ENCODE data around the gene IFNAR2. TPM values are rescaled to one million over a fixed set of nuclear protein-coding genes. Genes with fewer than 3 reads are reported as not detected.
"Not testable (repeated sequence)": the region's sequence is repeated elsewhere in the genome, so short reads cannot be mapped to it uniquely, and the experiment has no call there.

The IFNAR2 gene
- total RNA-seq, 1 experiment from 2014 or later = 2.1 TPM

DNA sequence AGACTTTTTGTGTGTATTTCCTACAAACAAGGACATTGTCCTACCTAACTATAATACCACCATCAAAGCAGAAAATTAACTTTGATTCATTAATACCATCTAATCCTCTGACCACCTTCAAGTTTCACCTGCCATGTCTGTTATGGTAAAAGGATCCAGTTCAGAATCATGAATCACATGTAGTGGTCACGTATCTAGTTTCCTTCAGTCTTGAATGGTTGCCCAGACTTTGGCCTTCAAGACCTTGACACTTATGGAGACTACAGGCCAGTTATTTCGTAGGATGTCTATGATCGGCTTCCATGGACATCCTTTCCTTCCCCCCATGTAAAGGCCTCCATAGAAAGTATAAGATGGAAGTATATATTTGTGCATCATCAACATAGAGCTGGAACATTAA, 10.4 kb upstream of the IFNAR2 start:
- no peak overlapping the region for H3K4me3 ChIP-seq (ENCODE audit: low read length)
- BruUV-seq (replicated peaks) = no TSS peak
- no peak for DNase-seq
- H3K36me3 ChIP-seq (ENCODE audit: low read depth, low read length) = no peaks in the 10 kb centered on the region
- intact Hi-C loops (cut with micrococcal nuclease) = no loop called here
- no peak overlapping the region for H3K4me2 ChIP-seq (ENCODE audit: low read length)
- H3K27me3 ChIP-seq (ENCODE audit: low read length) = no peaks in the 10 kb centered on the region
- H3K9me2 ChIP-seq (replicated peaks; ENCODE audit: low read length) = no peaks in the 10 kb centered on the region
- no peak overlapping the region for H3K27ac ChIP-seq (ENCODE audit: low read length)
- H2AFZ ChIP-seq (ENCODE audit: low read length) = no peak overlapping the region
- ChIA-PET POLR2A (ENCODE audit: unreplicated experiment) (interaction anchor here (0.6 kb wide), 1 partner anchor 146 kb away, joined by 5 read pairs; no protein-coding TSS in a partner anchor), CTCF (no interaction called here)
- no peak overlapping the region for H3K9ac ChIP-seq (ENCODE audit: low read length)
- H3F3A ChIP-seq (ENCODE audit: low read length, unreplicated experiment) = no peaks in the 10 kb centered on the region
- no peaks in the 10 kb centered on the region for H3K4me1 ChIP-seq (ENCODE audit: insufficient read depth, low read length)
- H3K9me3 ChIP-seq (ENCODE audit: low read length) = no peaks in the 10 kb centered on the region
- no peak for ATAC-seq
- no peaks in the 10 kb centered on the region for H3K79me2 ChIP-seq (ENCODE audit: low read length)
- TF ChIP-seq, protein P1, sequence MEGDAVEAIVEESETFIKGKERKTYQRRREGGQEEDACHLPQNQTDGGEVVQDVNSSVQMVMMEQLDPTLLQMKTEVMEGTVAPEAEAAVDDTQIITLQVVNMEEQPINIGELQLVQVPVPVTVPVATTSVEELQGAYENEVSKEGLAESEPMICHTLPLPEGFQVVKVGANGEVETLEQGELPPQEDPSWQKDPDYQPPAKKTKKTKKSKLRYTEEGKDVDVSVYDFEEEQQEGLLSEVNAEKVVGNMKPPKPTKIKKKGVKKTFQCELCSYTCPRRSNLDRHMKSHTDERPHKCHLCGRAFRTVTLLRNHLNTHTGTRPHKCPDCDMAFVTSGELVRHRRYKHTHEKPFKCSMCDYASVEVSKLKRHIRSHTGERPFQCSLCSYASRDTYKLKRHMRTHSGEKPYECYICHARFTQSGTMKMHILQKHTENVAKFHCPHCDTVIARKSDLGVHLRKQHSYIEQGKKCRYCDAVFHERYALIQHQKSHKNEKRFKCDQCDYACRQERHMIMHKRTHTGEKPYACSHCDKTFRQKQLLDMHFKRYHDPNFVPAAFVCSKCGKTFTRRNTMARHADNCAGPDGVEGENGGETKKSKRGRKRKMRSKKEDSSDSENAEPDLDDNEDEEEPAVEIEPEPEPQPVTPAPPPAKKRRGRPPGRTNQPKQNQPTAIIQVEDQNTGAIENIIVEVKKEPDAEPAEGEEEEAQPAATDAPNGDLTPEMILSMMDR (conservative IDR thresholded peaks at IDR 0.05; ENCODE audit: low read depth, low read length) = no peak
- no peak for TF ChIP-seq EZH2 (IDR thresholded peaks at IDR 0.05; ENCODE audit: low read length, unreplicated experiment)
- H4K20me1 ChIP-seq (ENCODE audit: low read length) = no peaks in the 10 kb centered on the region

DNA sequence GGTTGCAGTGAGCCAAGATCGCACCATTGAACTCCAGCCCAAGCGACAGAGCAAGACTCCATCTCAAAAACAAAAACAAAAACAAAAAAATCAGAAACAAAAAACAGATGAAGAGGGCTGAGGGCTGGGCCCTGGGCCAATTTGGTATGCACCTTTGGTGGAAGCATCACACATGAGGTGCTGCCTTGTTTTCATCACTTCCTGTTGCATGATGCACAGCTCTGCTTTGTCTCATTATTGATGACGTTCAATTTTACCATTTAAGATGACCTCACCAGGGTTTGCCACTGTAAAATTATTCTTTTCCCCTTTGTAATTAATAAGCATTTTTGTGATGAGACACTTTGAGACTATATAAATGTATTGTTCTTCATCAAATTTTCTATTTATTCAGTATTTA, 9.8 kb upstream of the IFNAR2 start:
- no TSS peak for BruUV-seq (replicated peaks)
- Histone ChIP-seq H3K27ac (ENCODE audit: low read length) (no peak overlapping the region), H3F3A (ENCODE audit: low read length, unreplicated experiment) (no peaks in the 10 kb centered on the region), H3K4me3 (ENCODE audit: low read length) (no peak overlapping the region), H3K27me3 (ENCODE audit: low read length) (no peaks in the 10 kb centered on the region), H4K20me1 (ENCODE audit: low read length) (no peaks in the 10 kb centered on the region), H3K36me3 (ENCODE audit: low read depth, low read length) (no peaks in the 10 kb centered on the region), H3K9me3 (ENCODE audit: low read length) (no peaks in the 10 kb centered on the region), H3K79me2 (ENCODE audit: low read length) (no peaks in the 10 kb centered on the region), H2AFZ (ENCODE audit: low read length) (no peak overlapping the region), H3K9me2 (replicated peaks; ENCODE audit: low read length) (no peaks in the 10 kb centered on the region), H3K4me2 (ENCODE audit: low read length) (no peak overlapping the region), H3K4me1 (ENCODE audit: insufficient read depth, low read length) (no peaks in the 10 kb centered on the region), H3K9ac (ENCODE audit: low read length) (no peak overlapping the region)
- no peak for DNase-seq
- ATAC-seq = no peak
- CTCF ChIA-PET = no interaction called here
- TF ChIP-seq, protein P1 (conservative IDR thresholded peaks at IDR 0.05; ENCODE audit: low read depth, low read length) = no peak
- POLR2A ChIA-PET (ENCODE audit: unreplicated experiment) = interaction anchor here (0.6 kb wide), 1 partner anchor 146 kb away, joined by 5 read pairs; no protein-coding TSS in a partner anchor
- intact Hi-C loops (cut with micrococcal nuclease) = no loop called here

GRCh38 chr21:33225376-33225775, 4.4 kb upstream of the IFNAR2 start:
- H3K9me3 ChIP-seq (ENCODE audit: low read length); H3K4me3 ChIP-seq (ENCODE audit: low read length); H3K79me2 ChIP-seq (ENCODE audit: low read length); H4K20me1 ChIP-seq (ENCODE audit: low read length); H3K9me2 ChIP-seq (replicated peaks; ENCODE audit: low read length); BruUV-seq (replicated peaks); POLR2A ChIA-PET (ENCODE audit: unreplicated experiment); H3K4me2 ChIP-seq (ENCODE audit: low read length); H3K27ac ChIP-seq (ENCODE audit: low read length); H3F3A ChIP-seq (ENCODE audit: low read length, unreplicated experiment); H3K27me3 ChIP-seq (ENCODE audit: low read length); H3K9ac ChIP-seq (ENCODE audit: low read length); intact Hi-C loops (cut with micrococcal nuclease); ATAC-seq; H2AFZ ChIP-seq (ENCODE audit: low read length); H3K36me3 ChIP-seq (ENCODE audit: low read depth, low read length); DNase-seq: not testable (repeated sequence)
- peaks cover 13% of the 10 kb centered on the region for H3K4me1 ChIP-seq (ENCODE audit: insufficient read depth, low read length)
- CTCF ChIA-PET = interaction anchor here (0.6 kb wide), 1 partner anchor 285 kb away, joined by 4 read pairs; no protein-coding TSS in a partner anchor
